A549 (cell line): ENCODE measurements around the gene BCS1L.

Experiments used
- BHLHE40 ChIP-seq: IDR thresholded peaks from 2 replicates; pipeline ENCODE4 v1.6.1; 2012; ENCODE audit warnings: low read depth, low read length, inconsistent platforms
- EP300 ChIP-seq, 2 experiments: fragments of >200 bp; sonication (Bioruptor Twin); formaldehyde crosslinking; IDR thresholded peaks; 2 replicates in 1 of 2; 3 replicates in 1 of 2; pipeline ENCODE4 v1.6.1; 2016 to 2017
- ESRRA ChIP-seq: fragments of 150-350 bp; IDR thresholded peaks from 2 replicates; pipeline ENCODE4 v1.6.1; 2014; ENCODE audit warnings: mild to moderate bottlenecking, low read length, borderline replicate concordance
- FOSL2 ChIP-seq, 2 experiments: fragments of 450-650 bp in 1 of 2; fragments of >200 bp in 1 of 2; sonication (Bioruptor Twin) in 1 of 2; formaldehyde crosslinking; IDR thresholded peaks; 2 replicates each; pipeline versions ENCODE4 v1.5.0 to v1.6.1; 2016 to 2020; ENCODE audit warnings: mild to moderate bottlenecking in 1 of 2, moderate library complexity in 1 of 2
- HOXA7 ChIP-seq: fragments of 250-450 bp; sonication (Bioruptor Pico); IDR thresholded peaks from 2 replicates; pipeline ENCODE4 v1.5.0; 2020; ENCODE audit warnings: mild to moderate bottlenecking, moderate library complexity
- JUNB ChIP-seq: fragments of >200 bp; sonication (Bioruptor Twin); formaldehyde crosslinking; IDR thresholded peaks from 2 replicates; pipeline ENCODE4 v1.6.1; 2016
- MAFK ChIP-seq: fragments of 450-650 bp; IDR thresholded peaks from 2 replicates; pipeline ENCODE4 v1.6.1; 2014; ENCODE audit not compliant: partially characterized antibody
- PHF8 ChIP-seq: fragments of 200-600 bp; sonication (generic); IDR thresholded peaks from 2 replicates; pipeline ENCODE4 v1.6.1; 2016; ENCODE audit warnings: low read depth, mild to moderate bottlenecking, antibody characterized with exemption, moderate library complexity, borderline replicate concordance
- POLR2A ChIP-seq: IDR thresholded peaks from 2 replicates; pipeline ENCODE4 v1.6.1; 2012; ENCODE audit warnings: mild to moderate bottlenecking, low read length
- RAD21 ChIP-seq, 2 experiments: fragments of >200 bp in 1 of 2; sonication (Bioruptor Twin) in 1 of 2; formaldehyde crosslinking in 1 of 2; IDR thresholded peaks in 1 of 2; conservative IDR thresholded peaks in 1 of 2; 2 replicates in 1 of 2; 3 replicates in 1 of 2; pipeline ENCODE4 v1.6.1; 2012 to 2018; ENCODE audit warnings: inconsistent platforms in 1 of 2
- TP53 ChIP-seq: fragments of 250-450 bp; sonication (Bioruptor Pico); IDR thresholded peaks from 2 replicates; pipeline ENCODE4 v1.5.0; 2021; ENCODE audit warnings: mild to moderate bottlenecking, moderate library complexity
- TF ChIP-seq, protein P1 (sequence below): fragments of >200 bp; sonication (Bioruptor Twin); formaldehyde crosslinking; IDR thresholded peaks from 3 replicates; pipeline ENCODE4 v1.5.1; 2016
- TF ChIP-seq, protein P2 (sequence below): fragments of 450-650 bp; IDR thresholded peaks from 2 replicates; pipeline ENCODE4 v1.6.1; 2014; ENCODE audit warnings: antibody characterized with exemption

DNA sequence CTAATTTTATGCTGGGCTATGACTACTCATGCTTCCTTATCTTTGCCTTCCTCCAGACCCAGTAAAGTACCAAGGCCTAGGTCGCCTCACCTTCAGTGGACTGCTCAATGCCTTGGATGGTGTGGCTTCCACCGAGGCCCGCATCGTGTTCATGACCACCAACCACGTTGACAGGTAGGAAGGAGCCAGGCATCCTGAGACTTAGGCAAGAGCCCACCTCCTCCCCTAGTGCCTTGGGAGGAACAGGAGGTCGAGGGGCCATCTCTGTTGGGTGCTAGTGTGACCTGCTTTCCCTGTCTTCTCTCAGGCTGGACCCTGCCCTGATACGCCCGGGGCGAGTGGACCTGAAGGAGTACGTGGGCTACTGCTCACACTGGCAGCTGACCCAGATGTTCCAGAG, 3.3 kb downstream of the BCS1L start:
- TF ChIP-seq, protein P1, sequence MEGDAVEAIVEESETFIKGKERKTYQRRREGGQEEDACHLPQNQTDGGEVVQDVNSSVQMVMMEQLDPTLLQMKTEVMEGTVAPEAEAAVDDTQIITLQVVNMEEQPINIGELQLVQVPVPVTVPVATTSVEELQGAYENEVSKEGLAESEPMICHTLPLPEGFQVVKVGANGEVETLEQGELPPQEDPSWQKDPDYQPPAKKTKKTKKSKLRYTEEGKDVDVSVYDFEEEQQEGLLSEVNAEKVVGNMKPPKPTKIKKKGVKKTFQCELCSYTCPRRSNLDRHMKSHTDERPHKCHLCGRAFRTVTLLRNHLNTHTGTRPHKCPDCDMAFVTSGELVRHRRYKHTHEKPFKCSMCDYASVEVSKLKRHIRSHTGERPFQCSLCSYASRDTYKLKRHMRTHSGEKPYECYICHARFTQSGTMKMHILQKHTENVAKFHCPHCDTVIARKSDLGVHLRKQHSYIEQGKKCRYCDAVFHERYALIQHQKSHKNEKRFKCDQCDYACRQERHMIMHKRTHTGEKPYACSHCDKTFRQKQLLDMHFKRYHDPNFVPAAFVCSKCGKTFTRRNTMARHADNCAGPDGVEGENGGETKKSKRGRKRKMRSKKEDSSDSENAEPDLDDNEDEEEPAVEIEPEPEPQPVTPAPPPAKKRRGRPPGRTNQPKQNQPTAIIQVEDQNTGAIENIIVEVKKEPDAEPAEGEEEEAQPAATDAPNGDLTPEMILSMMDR = no peak
- TF ChIP-seq BHLHE40 (no peak), PHF8 (no peak), RAD21 (conservative IDR thresholded peaks at IDR 0.05 in 1 of 2, IDR thresholded peaks at IDR 0.05 in 1 of 2) (no peak), ESRRA (no peak), FOSL2 (IDR thresholded peaks at IDR 0.05) (no peak), FOSL2 (CRISPR knock-in tag; IDR thresholded peaks at IDR 0.05) (no peak), MAFK (no peak), HOXA7 (CRISPR knock-in tag) (no peak), JUNB (no peak), POLR2A (no peak), EP300 (IDR thresholded peaks at IDR 0.05) (no peak), TP53 (CRISPR knock-in tag) (no peak)
- TF ChIP-seq, protein P2, sequence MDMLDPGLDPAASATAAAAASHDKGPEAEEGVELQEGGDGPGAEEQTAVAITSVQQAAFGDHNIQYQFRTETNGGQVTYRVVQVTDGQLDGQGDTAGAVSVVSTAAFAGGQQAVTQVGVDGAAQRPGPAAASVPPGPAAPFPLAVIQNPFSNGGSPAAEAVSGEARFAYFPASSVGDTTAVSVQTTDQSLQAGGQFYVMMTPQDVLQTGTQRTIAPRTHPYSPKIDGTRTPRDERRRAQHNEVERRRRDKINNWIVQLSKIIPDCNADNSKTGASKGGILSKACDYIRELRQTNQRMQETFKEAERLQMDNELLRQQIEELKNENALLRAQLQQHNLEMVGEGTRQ = no peak
